OCI-LY3 (cell line): ENCODE results near the gene HMGN4.

ENCODE experiments used
- CTCF ChIP-seq: fragments of 200-600, 300-600 bp; sonication (generic); IDR thresholded peaks from 2 replicates; pipeline ENCODE4 v1.5.1; 2014; ENCODE audit warnings: antibody characterized with exemption, low read length, low read depth
- EZH2phosphoT487 ChIP-seq: fragments of 200-600 bp; shearing (Covaris generic); IDR thresholded peaks from 2 replicates; pipeline ENCODE4 v1.6.1; 2018; ENCODE audit warnings: antibody characterized with exemption, mixed run types, low read depth

GRCh38 chr6:26552205-26552604 lies 14.0 kb downstream of the HMGN4 start:
- no peak for TF ChIP-seq CTCF
- TF ChIP-seq EZH2phosphoT487, result no peak
